B cell (primary cell): ENCODE data around the gene GPX7. TPM values are rescaled to one million over a fixed set of nuclear protein-coding genes. Genes with fewer than 3 reads are reported as not detected.

Source experiments
- ATAC-seq: fragments of 200-7000 bp; cut with Tn5 transposase; one replicate; pipeline ENCODE4 v1.10.0; 2021; ENCODE audit warnings: low read depth, mild to moderate bottlenecking, moderate number of reproducible peaks, moderate library complexity
- CTCF ChIA-PET: fragments of 350-600 bp; sonication (Branson Sonifier 250); formaldehyde crosslinking; loops from one replicate; lab custom pipeline; 2021; ENCODE audit warnings: antibody characterized with exemption, inconsistent platforms; lab: Charles Lee
- POLR2A ChIA-PET: fragments of 350-600 bp; sonication (Branson Sonifier 250); formaldehyde crosslinking; loops from one replicate; lab custom pipeline; 2021; ENCODE audit warnings: antibody characterized with exemption; lab: Charles Lee
- DNase-seq: peaks from one replicate; pipeline ENCODE4 v3.0.0; 2013
- H2AFZ ChIP-seq: 2 replicates; pipeline ENCODE4 v1.6.1; 2012; ENCODE audit warnings: mild to moderate bottlenecking, low read depth, low read length; ENCODE audit not compliant: insufficient read depth, poor library complexity, severe bottlenecking
- H3K27ac ChIP-seq, 2 donors: 1 replicate in 1 of 2; 2 replicates in 1 of 2; pipeline ENCODE4 v1.5.1; 2012 to 2013; ENCODE audit warnings: low read length in 2 of 2, mild to moderate bottlenecking in 2 of 2, moderate library complexity in 1 of 2
- H3K27me3 ChIP-seq, 4 experiments: fragments of 200-600 bp in 1 of 4; sonication (generic) in 1 of 4; replicated peaks in 1 of 4; 1 replicate in 2 of 4; 2 replicates in 2 of 4; pipeline versions ENCODE4 v1.6.1 to v1.7.0; 2013 to 2016; ENCODE audit warnings: low read length in 3 of 4, mild to moderate bottlenecking in 2 of 4, mixed read lengths in 1 of 4, moderate library complexity in 1 of 4; ENCODE audit not compliant: insufficient read depth in 4 of 4, control insufficient read depth in 3 of 4; ENCODE audit errors: control extremely low read depth in 1 of 4
- H3K36me3 ChIP-seq, 2 experiments: replicated peaks in 1 of 2; 1 replicate in 1 of 2; 2 replicates in 1 of 2; pipeline versions ENCODE4 v1.6.1 to v1.7.1; 2013; ENCODE audit warnings: low read length in 1 of 2; ENCODE audit not compliant: insufficient read depth in 2 of 2, control insufficient read depth in 1 of 2; ENCODE audit errors: control extremely low read depth in 1 of 2, extremely low read depth in 1 of 2
- H3K4me1 ChIP-seq, 2 donors: fragments of 200-600 bp in 1 of 2; sonication (generic) in 1 of 2; 1 replicate in 1 of 2; 2 replicates in 1 of 2; pipeline versions ENCODE4 v1.5.1 to v1.6.1; 2013 to 2017; ENCODE audit warnings: low read length in 2 of 2; ENCODE audit not compliant: control insufficient read depth in 2 of 2, insufficient read depth in 2 of 2
- H3K4me2 ChIP-seq: replicated peaks from 2 replicates; pipeline ENCODE3; 2012; ENCODE audit warnings: mild to moderate bottlenecking, low read depth, low read length; ENCODE audit not compliant: poor library complexity, severe bottlenecking
- H3K4me3 ChIP-seq, 5 experiments: fragments of 200-600 bp in 1 of 5; sonication (generic) in 1 of 5; 1 replicate in 3 of 5; 2 replicates in 2 of 5; pipeline versions ENCODE4 v1.5.1 to v1.7.0; 2011 to 2016; ENCODE audit warnings: low read length in 4 of 5, mild to moderate bottlenecking in 4 of 5, low read depth in 2 of 5, control low read depth in 1 of 5, moderate library complexity in 1 of 5; ENCODE audit not compliant: insufficient read depth in 1 of 5; ENCODE audit errors: control extremely low read depth in 1 of 5, extremely low read depth in 1 of 5
- H3K79me2 ChIP-seq: fragments of 200-600 bp; sonication (generic); one replicate; pipeline ENCODE4 v1.6.0; 2016; ENCODE audit warnings: low read length; ENCODE audit not compliant: control insufficient read depth, insufficient read depth
- H3K9ac ChIP-seq: fragments of 200-600 bp; sonication (generic); 2 replicates; pipeline ENCODE4 v1.6.1; 2017; ENCODE audit warnings: mild to moderate bottlenecking, low read length, moderate library complexity
- H3K9me3 ChIP-seq, 3 donors: one replicate each; pipeline versions ENCODE4 v1.6.1 to v1.7.1; 2013; ENCODE audit warnings: low read length in 2 of 3; ENCODE audit not compliant: control insufficient read depth in 2 of 3, insufficient read depth in 1 of 3; ENCODE audit errors: control extremely low read depth in 1 of 3
- H4K20me1 ChIP-seq: 2 replicates; pipeline ENCODE4 v1.6.0; 2012; ENCODE audit warnings: mild to moderate bottlenecking, low read length; ENCODE audit not compliant: insufficient read depth, control insufficient read depth, poor library complexity, severe bottlenecking
- H3K27ac Mint-ChIP-seq: one replicate; pipeline ENCODE4 v1.8.0; 2021; ENCODE audit warnings: mixed read lengths
- H3K27me3 Mint-ChIP-seq: one replicate; pipeline ENCODE4 v1.8.0; 2021; ENCODE audit warnings: mixed read lengths
- H3K4me1 Mint-ChIP-seq: one replicate; pipeline ENCODE4 v1.8.0; 2021; ENCODE audit warnings: mixed read lengths
- H3K4me3 Mint-ChIP-seq: one replicate; pipeline ENCODE4 v1.8.0; 2021; ENCODE audit warnings: mixed read lengths
- H3K9me3 Mint-ChIP-seq: one replicate; pipeline ENCODE4 v1.8.0; 2022; ENCODE audit warnings: mixed read lengths; ENCODE audit not compliant: insufficient read depth
- CTCF ChIP-seq: fragments of 200-600 bp; IDR thresholded peaks from one replicate; pipeline ENCODE4 v1.8.0; 2022; ENCODE audit warnings: antibody characterized with exemption, mild to moderate bottlenecking
- EZH2 ChIP-seq: IDR thresholded peaks from 2 replicates; pipeline ENCODE4 v1.6.1; 2012; ENCODE audit warnings: borderline replicate concordance, low read depth, mild to moderate bottlenecking, moderate library complexity, low read length; ENCODE audit not compliant: insufficient read depth, poor library complexity, severe bottlenecking
- WGBS: methylation state at CpG from one replicate; pipeline ENCODE4 v1.1.5; 2013; ENCODE audit warnings: missing lambda C conversion rate; ENCODE audit not compliant: insufficient coverage; 5-methylcytosine and 5-hydroxymethylcytosine counted together
- intact Hi-C: fragments of 100-400 bp; cut with micrococcal nuclease; formaldehyde crosslinking; loops from one replicate; pipeline ENCODE4 v1.10.0; 2022
- polyA plus RNA-seq: library from polyadenylated mRNA; depleted of rRNA; stranded (reverse); fragments of >200 nt; gene quantifications from 2 replicates; pipeline ENCODE4 v1.2.3, GENCODE V29; 2012
- total RNA-seq, 2 donors: library from RNA; stranded (reverse); fragments of 120-200 nt in 1 of 2; gene quantifications; 1 replicate in 1 of 2; 2 replicates in 1 of 2; pipeline versions ENCODE4 v1.2.3 to v1.2.4, GENCODE V29; 2013 to 2022

Gene GPX7
- total and polyA plus RNA-seq, 2 donors (not counting 1 experiment from before 2014, with no cell fraction given), result 21.4 to 27.6 TPM

DNA sequence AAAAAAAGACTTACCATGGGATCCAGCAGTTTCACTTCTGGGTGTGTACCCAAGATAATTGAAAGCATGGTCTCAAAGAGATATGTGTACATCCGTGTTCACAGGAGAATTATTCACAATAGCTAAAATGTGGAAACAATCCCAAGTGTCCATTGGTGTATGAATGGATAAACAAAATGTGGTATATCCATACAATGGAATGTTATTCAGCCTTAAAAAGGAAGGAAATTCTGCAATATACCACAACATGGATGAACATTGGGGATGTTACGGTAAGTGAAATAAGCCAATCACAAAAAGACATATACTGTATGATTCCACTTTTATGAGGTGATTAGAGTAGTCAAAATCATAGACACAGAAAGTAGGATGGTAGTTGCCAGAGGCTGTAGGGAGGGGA, 42.3 kb upstream of the GPX7 start:
- intact Hi-C loops, result no loop called here
- ChIA-PET POLR2A (no interaction called here), CTCF (interaction anchor here (0.5 kb wide), 1 partner anchor 30 kb away, joined by 4 read pairs; no protein-coding TSS in a partner anchor)
- Mint-ChIP-seq H3K9me3 (no peaks in the 10 kb centered on the region), H3K4me3 (no peak overlapping the region), H3K27me3 (no peaks in the 10 kb centered on the region), H3K27ac (no peak overlapping the region), H3K4me1 (peaks cover 3% of the 10 kb centered on the region)
- Histone ChIP-seq H3K9ac (no peak overlapping the region), H3K9me3 (no peaks in the 10 kb centered on the region), H4K20me1 (no peaks in the 10 kb centered on the region), H3K36me3 (no peaks in the 10 kb centered on the region), H3K27ac (no peak overlapping the region), H3K27me3 (no peaks in the 10 kb centered on the region), H3K4me1 (no peaks in the 10 kb centered on the region), H3K4me3 (no peak overlapping the region), H3K4me2 (no peak overlapping the region), H2AFZ (no peak overlapping the region), H3K79me2 (no peaks in the 10 kb centered on the region)
- no peak for TF ChIP-seq CTCF
- TF ChIP-seq EZH2, result no peak
- ATAC-seq (no peak), DNase-seq (no peak)
- WGBS, result no CpG with 5 or more reads among the region's 2 CpGs

GRCh38 chr1:52562766-52563165, 39.4 kb upstream of the GPX7 start:
- intact Hi-C loops, result no loop called here
- ChIA-PET CTCF (no interaction called here), POLR2A (no interaction called here)

More at GRCh38 chr1:52562766-52563165, 39.4 kb upstream of the GPX7 start:
- no peaks in the 10 kb centered on the region for H4K20me1 ChIP-seq
- H3K9me3 ChIP-seq, result no peaks in the 10 kb centered on the region
- no peaks in the 10 kb centered on the region for H3K79me2 ChIP-seq
- no peaks in the 10 kb centered on the region for H3K4me1 ChIP-seq
- H3K4me3 ChIP-seq, result no peak overlapping the region
- H3K4me2 ChIP-seq, result no peak overlapping the region
- H3K27ac ChIP-seq, result no peak overlapping the region
- ATAC-seq (no peak), DNase-seq (no peak)
- no peak overlapping the region for H3K9ac ChIP-seq
- Mint-ChIP-seq H3K27ac (no peak overlapping the region), H3K27me3 (no peaks in the 10 kb centered on the region), H3K4me1 (peaks cover under 1% of the 10 kb centered on the region), H3K4me3 (no peak overlapping the region), H3K9me3 (no peaks in the 10 kb centered on the region)
- no peak overlapping the region for H2AFZ ChIP-seq
- no peaks in the 10 kb centered on the region for H3K27me3 ChIP-seq
- TF ChIP-seq CTCF (no peak), EZH2 (no peak)
- H3K36me3 ChIP-seq, result no peaks in the 10 kb centered on the region
- 100% methylated on average over 1 of the region's 3 CpGs for WGBS
